CD4-positive, alpha-beta T cell treated with Interleukin-17A for 4 hours (primary cell): ENCODE measurements around the gene TBX2.
A peak's percentile ranks its signal among the peaks of the same experiment; 100 is the strongest.
"Not testable (repeated sequence)": the region's sequence is repeated elsewhere in the genome, so short reads cannot be mapped to it uniquely, and the experiment has no call there.

ENCODE experiments used
- DNase-seq: peaks from one replicate; pipeline ENCODE4 v3.0.0-alpha.2; 2020; ENCODE audit warnings: mixed read lengths

TBX2 gene

DNA sequence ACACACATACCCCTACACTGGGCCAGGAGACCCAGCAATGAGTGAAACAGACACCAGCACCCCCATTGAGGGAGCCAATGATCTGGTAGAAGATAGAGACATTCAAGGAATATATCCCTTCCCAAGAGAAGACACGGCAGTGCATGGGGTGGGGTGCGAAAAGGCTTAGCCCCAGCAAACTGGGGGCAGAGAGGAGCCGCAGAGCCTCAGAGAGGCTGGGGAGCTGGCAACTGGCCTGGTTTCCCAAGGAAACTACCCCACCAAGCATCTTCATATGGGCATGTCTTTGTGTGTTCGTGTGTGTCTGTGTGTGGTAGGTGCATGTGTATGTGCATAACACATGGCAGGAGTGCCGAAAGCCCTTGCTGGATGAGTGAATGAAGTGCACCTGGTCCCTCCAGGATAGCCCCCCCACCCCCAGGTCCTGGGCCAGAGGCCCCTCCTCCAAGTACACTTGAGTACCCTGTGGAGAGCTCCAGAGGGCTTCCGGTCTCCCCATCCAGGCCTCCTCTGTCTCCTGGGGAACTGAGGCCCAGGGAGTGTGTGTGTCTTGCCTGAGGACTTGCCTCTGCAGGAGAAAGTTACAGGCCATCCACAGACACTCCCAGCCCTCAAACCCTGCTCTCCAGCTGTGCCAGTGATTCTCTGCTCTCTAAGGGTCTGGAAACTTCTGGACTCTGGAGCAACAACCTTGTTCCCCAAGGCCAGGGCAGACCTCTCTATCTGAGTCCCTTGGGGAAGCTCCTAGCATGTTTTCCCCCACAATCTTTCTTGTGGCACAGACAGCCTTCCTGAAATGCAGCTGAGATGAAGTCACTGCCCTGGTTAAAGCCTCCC, 15.9 kb downstream of the TBX2 start:
- no peak for DNase-seq

DNA sequence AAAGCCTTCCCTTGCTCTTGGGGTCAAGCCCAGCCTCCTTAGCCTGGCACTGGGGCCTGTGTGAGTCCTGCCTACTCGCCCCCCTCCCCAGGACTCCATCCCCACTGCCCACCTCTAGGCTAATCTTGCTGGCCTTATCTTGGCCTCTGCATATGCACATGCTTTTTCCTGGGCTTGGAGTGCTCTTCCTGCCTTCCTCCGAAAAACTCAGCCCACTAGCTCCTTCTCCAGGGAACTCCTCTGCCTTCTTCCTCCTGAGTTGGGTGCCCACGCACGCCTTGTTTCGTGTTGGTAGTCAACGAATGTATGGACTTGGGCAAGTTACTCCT, 16.5 kb downstream of the TBX2 start:
- DNase-seq: no peak

DNA sequence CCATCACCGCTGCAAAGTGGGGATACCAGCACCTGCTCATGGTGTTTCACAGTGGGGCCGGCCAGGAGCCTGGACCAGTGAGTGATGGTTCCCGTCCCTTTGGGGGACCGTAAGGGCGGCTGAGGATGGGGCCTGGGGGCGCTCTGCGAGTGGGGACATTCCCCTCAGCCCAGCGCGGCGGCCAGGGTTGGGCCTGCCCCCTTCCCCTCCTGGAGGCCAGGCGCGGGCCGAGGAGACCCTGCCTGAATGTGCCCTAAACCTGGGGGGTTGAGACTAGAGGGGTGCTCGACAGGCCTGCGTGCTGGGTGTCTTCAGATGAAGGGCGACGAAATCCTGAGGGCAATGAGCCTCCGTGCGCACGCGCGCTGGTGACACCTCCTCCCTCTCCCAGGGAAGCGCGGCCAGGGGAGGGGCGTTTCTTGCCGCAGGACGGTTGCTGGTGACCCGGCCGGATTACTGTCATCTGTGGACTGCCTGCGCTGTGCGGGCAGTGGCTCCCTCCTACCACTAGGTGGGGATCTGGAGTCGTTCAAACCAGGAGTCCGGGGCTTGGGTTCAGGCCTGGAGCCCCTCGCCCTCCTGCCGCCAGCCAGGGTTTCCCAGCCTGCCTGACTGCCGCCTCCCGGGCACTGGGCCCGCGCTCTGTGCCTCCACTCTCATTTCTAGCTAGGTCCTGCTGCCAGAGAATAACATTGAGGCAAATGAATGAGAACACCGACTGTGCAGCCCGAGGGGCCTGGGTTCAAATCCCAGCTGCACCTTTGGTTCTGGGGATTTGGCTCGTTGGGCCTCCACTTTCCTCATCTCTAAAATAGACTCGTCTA, 17.1 kb downstream of the TBX2 start:
- peak; percentile 67 for DNase-seq

DNA sequence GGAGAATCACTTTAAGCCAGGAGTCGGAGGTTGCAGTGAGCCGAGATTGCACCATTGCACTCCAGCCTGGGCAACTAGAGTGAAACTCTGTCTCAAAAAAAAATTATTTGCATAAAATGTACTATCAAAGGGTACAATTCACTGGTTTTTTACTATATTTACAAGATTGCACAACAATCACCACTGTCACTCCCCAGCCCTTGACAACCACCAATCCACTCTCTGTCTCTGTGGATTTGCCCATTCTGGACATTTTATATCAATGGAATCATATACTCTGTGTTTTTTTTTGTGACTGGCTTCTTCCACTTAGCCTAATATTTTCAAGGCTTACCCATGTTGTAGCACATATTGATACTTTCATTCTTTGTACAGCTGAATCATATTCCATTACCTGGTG, 18.8 kb downstream of the TBX2 start:
- DNase-seq: no peak

DNA sequence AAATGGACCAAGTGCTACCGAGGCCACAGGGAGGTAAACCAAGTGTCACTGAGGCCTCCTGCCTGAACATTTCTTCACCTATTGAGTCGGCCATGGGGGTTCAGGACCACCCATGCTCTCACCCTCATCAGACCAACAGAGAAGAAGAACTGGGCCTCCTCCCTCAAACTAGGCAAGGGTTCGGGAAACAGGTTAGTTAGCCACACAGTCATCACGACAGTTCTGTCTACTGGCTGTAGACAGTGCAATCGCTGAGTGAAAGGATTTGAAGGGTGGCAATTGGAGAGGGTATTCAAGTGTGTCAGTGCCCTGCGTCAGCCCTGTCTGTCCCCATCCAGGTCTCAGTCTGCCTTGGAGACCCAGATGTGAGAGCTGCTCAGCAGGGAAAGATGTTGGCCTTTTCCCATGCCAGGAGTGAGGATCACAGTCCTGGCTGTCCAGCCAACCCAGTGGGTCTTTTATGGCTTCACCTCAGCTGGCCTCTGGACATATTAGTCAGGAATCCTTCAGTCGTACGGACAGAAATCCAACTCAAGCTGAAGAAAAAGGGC, 19.9 kb downstream of the TBX2 start:
- no peak for DNase-seq

DNA sequence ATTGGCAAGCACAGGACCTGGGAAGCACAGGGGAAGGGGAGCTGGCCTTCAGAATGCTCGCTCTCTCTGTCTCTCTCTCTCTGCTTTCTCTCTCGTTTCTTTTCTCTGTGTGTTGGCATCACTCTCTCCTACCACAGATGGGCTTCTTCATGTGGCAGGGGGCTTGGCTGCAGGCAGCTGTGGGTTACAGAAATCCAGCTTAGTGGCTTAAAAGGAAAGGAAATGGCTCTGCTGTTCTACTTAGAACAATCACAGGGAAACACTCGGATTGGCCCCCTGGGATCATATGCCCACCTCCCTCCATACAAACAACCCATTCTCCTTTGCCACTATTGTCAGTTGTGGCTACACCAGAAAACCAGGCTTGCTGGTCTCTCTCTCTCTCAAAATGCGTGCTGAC, 20.4 kb downstream of the TBX2 start:
- no peak for DNase-seq

DNA sequence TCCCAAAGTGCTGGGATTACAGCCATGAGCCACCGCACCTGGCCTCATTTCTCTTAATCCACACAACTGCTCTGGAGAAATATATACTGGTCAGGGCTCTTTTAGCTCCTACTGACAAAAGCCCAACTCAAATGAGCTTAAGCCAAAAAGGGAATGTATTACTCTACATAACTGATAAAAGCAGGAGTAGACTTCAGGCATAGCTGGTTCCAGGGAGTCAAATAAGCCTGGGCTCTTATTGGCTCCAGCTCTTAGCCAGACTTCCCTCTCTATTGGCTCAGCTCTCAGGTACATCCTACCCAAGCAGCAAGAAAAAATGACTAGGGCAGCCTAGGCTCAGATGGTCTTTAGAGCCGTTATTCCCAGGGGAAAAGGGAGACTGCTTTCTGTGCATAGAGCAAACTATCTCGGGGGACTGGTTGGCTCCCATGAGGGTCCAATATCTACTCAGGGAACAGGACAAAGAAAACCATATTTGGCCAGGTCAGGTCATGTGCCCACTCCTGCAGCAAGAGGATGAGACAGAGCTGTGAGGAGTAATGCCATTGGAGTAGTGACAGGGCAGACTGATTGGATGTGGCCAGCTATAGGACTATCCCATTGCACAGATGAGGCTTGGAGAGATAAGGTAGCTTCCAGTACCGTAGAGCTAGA, 21.2 kb downstream of the TBX2 start:
- DNase-seq: no peak

DNA sequence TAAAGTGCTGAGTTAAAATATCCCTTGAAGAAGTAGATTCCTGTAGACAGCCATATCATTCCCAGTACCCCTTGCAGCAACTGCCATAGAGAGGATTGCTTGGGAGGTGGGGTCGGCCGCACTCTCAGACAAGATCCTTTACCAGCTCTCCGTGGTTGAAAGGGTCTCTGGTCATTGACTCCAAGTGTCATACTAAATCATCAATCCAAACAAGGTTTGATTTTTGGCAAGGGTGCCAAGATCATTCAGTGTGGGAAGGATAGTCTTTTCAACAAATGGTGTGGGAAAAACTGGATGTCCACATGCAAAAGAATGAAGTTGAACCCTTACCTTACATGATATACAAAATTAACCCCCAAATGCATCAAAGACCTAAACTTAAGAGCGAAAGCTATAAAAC, 21.8 kb downstream of the TBX2 start:
- no peak for DNase-seq

DNA sequence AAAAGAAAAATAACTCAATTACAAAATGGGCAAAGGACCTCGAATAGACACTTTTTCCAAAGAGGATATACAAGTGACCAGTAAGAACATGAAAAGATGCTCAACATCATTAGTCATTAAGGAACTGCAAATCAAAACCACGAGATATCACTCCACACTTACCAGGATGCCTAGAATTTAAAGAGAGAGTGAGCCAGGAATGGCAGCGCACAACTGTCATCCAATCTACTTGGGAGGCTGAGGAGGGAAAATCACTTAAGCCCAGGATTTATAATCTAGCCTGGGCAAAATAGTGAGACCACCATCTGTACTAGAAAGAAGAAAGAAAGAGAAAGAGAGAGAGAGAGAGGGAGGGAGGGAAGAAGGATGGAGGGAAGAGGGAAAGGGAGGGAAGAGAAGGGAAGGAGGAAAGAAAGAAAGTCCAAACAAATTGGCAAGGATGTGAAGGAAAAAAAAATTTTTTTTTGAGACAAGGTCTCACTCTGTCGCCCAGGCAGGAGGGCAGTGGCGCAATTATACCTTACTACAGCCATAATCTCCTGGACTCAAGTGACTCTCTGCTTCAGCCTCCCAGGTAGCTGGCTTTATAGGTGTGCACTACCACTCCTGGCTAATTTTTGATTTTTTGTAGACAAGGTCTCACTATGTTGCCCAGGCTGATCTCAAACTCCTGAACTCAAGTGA, 22.6 kb downstream of the TBX2 start:
- DNase-seq: no peak

DNA sequence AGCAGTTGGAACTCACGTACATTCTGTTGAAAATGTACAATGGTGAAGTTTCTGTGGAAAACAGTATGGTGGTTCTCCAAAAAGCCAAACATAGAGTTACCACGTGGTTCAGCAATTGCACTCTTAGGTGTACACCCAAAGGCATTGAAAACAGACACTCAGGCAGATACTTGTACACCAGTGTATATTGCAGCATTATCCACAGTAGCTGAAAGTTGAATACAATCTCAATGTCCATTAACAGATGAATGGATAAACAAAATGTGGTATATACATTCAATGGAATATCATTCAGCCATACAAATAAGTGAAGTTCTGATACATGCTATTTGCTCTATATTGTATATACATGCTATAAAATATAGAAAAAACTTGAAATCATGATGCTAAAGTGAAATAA, 23.2 kb downstream of the TBX2 start:
- no peak for DNase-seq

DNA sequence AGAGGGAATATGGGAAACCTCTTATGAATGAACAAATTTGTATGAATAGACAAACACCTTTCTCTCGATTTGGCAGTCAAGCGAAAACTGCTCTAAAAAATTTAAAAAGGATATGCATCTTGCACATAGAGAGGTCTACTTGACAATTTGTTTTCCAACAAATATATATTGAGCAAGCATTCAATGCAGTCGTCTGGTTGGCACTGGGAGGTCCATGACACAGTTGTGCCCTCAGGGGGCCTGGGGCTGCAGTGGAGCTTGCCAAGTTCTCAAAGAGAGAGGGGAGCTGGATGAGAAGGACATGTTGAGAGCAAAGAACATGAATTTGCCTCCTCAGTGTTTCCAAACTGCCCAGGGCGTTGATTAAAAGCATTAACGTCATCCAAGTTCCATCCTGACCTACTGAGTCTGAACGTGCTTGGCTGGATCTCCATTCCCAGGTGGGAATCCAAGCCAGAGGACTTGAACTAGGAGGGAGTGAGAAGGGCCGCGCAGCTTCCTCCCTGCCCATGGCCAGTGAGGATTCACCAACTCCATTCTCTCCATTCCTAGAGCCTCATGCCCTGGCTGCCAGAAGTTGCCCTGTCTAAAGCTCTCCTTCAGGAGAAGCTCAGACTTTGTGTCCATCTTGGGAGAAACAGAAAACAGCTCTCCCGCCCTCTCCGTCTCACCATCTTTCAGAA, 24.5 kb downstream of the TBX2 start:
- no peak for DNase-seq

DNA sequence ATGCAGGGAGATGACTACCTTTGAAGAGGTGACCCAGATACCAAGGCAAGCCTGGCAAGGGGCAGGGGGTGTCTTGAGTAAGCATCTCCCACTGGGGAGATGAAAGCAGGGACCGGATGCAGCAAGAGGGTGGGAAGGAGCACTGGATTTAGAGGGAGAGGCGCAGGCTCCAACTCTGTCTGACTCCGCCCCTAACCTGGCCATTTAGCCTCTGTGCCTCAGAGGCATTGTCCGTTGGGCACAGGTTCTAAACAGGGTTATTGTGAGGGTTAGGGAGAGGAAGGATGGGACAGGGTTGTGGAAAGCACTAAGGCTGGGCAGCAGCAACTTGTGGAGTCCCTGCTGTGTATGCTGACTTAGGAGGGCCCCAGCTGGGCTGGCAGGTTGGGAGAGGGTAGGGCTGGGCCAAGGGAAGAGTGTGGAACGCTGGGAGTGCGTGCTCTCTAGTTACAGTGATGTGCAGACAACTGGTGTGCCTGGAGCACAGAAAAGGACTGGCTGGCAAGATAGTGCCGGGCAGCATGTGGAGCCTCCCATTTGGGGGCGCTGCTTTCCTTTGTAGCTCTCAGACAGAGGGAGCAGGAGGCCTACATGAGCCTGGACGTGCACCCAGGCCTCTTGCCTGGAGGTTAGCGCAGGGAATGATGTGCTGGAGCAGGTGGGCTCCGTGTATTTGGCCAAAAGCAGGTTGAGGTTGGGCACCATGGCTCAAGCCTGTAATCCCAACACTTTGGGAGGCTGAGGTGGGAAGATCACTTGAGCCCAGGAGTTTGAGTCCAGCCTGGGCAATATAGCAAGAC, 26.2 kb downstream of the TBX2 start:
- no peak for DNase-seq

DNA sequence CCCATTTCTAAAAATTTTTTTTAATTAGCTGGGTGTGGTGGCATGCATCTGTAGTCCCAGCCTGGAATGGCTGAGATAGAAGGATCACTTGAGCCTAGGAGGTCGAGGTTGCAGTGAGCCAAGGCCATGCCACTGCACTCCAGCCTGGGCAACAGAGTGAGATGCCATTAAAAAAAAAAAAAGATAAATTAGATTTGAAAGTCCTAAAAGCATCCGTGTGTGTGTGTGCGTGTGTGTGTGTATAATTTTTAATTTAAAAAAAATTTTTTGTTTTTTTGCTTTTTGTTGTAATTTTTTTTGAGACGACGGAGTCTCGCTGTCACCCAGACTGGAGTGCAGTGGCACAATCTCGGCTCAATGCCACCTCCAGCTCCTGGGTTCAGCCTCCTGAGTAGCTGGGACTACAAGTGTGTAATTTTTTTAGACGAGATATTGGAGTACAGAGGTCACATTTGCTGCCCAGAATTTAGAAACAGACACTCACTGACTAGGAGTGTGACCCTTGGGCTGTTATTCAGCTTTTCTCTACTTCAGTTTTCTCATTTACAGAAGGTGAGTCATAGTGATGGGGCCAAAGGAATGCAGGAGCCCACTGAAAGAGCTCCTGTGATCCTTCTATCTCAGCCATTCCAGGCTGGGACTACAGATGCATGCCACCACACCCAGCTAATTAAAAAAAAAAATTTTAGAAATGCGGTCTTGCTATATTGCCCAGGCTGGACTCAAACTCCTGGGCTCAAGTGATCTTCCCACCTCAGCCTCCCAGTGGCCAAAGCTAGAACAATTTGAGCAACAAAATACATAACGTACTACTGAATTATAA, 27.1 kb downstream of the TBX2 start:
- no peak for DNase-seq

DNA sequence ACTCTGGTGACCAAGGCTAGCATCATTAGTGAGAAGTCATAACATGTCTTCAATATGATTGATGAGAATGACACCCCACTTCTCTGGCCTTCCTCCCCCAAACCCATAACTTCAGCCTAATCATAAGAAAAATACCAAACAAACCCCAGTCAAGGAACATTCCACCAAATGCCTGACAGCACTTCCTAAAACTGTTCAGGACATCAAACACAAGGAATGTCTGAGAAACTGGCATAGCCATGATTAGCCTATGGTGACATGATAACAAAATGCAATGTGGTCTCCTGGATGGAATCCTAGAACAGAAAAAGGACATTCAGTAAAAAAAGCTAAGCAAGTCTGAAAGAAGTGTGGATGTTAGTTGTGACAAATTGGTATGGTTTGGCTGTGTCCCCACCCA, 27.9 kb downstream of the TBX2 start:
- DNase-seq: no peak

DNA sequence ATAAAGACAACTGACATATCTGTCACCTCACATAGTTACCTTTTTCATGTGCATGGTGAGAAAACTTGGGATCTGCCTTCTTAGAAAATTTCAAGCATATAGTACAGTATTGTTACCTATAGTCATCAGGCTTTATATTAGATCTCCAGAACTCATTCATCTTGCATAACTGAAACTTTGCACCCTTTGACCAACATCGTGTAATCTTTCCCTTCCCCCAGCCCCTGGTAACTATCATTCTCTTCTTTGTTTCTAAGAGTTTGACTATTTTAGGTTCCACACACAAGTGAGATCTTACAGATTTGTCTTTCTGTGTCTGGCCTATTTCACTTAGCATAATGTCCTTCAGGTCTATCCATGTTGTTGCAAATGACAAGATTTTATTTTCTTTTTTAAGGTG, 29.6 kb downstream of the TBX2 start:
- DNase-seq: no peak

DNA sequence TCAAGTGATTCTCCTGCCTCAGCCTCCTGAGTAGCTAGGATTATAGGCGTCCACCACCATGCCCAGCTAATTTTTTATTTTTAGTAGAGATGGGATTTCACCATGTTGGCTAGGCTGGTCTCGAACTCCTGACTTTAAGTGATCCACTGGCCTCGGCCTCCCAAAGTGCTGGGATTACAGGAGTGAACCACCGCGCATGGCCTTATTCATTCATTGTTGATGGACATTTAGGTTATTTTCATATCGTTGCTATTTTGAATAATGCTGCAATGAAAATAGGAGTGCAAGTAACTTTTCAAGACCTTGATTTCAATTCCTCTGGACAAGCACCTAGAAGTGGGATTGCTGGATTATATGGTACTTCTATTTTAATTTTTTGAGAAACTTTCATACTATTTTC, 30.2 kb downstream of the TBX2 start:
- not testable (repeated sequence) for DNase-seq

DNA sequence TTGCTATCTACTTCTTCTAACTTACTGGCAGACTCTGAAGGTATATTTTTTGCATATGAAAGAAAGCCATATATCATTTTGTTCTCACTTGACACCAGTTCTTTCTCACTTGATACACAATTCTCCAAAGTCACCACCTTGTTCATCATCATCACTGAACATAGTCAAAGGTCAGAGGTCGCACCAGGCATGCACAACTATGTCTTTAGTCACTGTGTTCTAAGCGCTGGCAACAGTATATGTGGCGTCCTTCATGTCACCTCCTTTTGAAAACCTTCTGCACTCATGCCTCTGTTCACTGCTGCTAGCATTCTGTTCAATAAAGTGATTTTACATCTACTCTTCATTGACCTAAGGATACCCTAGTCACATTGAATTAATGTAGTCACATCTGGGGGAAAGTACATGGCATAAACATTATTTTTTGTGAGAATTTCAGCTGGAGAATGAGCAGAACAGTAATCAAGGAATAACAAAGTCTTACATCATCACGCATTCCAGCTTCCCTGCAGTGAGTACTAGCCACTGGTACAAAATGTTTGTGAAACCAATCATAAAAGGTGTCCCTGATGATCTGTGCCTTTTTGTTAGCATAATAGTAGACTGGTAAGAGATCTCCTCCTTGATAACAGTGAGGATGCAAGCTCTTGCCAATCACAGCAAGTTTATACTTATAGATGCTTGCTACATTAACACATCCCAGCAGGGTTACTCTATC, 32.1 kb downstream of the TBX2 start:
- no peak for DNase-seq

DNA sequence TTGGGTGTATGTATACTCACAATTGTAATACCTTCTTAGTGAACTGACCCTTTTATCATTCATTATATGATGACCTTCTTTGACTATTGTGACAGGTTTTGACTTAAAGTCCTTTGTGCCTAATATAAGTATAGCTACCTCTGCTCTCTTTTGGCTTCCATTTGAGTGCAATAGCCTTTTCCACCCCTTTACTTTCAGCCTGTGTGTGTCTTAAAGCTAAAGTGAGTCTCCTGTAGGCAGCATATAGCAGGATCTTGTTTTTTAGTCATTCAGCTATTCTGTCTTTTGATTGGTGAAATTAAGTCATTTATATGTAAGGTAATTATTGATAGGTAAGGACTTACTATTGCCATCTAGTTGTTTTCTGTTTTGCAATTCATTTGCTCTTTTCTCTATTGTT, 36.6 kb downstream of the TBX2 start:
- no peak for DNase-seq

DNA sequence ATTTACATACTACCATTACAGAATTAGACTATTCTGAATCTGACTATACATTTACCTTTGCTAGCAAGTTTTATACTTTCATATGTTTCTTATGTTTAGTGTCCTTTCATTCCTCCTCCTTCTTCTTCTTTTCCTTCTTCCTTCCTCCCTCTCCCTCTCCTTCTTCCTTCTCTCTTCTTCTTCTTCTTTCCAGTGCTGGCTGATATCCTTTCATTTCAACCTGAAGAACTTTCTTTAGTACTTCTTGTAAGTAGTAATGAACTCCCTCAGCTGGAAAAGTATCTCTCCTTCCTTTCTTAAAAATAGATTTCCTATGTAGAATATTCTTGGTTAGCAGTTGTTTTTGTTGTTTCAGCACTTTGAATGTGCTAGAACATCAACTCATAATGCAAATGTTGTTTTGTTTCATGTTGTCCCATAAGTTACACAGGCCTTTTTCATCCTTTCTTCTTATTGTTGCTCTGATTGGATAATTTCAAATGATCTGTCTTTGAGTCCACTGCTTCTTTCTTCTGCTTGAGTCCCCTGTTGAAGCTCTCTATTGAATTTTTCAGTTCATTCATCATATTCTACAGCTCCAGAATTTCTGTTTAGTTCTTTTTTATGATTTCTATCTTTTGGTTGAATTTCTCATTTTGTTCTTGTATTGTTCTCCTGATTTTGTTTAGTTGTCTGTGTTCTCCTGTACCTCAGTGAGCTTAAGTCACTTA, 37.5 kb downstream of the TBX2 start:
- DNase-seq: no peak
